ENCODE measurements around the gene KITLG.
"Not testable (repeated sequence)": the region's sequence is repeated elsewhere in the genome, so short reads cannot be mapped to it uniquely, and the experiment has no call there.

KITLG gene

GRCh38 chr12:88538697-88539096 is 41.6 kb downstream of the KITLG start:
- DNase-seq (no peak), ATAC-seq (no peak)

DNA sequence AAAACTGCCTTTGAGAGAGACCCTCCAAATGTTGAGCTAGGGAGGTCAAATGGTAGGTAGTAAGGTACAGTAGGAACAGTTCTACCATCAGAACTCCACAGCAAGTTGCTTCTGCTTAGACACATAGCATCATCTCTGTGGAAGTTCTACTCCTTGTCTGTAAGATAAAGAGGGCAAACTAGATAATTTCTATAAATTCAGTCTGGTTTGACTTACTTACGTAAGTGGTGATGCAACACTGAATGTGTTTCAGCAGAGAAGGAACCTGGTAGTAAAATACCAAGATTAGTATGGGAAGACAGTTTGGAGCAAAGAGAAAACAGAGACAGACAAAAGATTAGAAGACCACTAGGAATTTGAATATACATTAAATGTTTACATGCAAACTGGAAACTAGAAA is 42.0 kb downstream of the KITLG start:
- ATAC-seq (no peak), DNase-seq (no peak)

DNA sequence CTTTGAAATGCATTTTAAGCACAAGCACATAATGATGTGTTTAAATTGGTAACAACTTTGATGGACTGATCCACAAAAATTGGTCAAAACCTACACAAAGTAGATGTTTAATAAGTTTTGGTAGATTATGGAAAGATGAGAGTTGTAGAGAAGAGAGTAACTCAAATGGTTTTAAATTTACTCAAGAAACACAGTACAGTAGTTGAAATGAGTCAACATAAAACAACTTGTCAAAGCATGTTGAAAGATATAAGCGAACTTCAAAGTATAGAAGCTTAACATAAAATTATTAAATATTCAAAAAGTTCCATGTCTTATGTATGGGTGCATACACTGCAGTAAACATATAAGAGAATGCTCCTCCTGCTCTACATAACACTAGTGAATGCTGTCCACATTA is 49.4 kb downstream of the KITLG start:
- no peak for ATAC-seq

DNA sequence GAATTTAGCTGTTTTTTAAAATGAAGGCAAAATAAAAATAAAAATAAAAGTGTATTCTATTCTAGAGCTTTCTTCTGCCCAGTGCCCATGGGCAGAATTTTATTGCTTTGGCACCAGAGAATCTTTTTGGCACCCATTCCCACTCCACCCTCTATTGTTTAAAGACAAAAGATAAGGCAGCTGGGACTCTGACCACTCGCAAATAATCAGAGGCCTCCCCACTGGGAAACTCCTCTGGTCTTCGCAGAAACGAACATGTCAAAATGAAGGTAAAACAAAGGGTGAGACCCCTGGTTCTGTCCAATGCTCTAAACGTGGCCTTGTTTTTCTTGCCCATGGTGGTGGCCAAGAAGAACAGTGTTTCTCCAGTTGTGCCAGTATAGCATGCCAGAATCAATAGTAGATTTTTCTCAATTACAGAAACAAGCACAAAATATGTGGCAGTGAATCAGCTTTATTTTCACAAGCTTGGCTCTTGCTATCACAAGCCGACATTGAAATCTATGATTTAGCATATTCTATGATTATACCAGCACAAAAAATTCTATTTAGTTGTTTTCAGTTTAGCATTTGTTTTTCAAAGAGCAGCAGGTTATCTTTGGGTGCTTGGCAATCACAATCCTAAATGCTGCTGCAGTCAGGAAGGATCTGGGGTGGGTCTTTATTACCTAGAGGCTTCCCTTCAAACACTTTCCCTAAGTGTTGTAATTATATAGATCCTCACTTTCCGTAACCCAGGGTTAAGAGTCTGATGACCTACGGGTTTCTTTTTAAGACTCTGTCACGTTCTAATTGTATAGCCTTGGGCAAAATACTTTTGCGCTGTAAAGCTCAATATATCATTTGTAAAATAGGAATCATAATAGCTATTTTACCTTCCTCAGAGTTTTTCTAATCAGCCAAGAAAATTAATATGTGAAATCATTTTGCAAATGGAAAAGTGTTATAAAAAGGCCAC is 50.5 kb downstream of the KITLG start:
- ATAC-seq (no peak), DNase-seq (no peak)

More for the DNA sequence above, 49.4 kb downstream of the KITLG start:
- no peak for DNase-seq

- no peak for ATAC-seq
- DNase-seq, result no peak
These were observed 57.3 kb downstream of the KITLG start for GRCh38 chr12:88522961-88523360.

- no peak for DNase-seq
These were observed 59.8 kb downstream of the KITLG start for GRCh38 chr12:88520436-88520820.

GRCh38 chr12:88519802-88520435 is 60.4 kb downstream of the KITLG start:
- DNase-seq (no peak), ATAC-seq (no peak)

More at GRCh38 chr12:88520436-88520820, 59.8 kb downstream of the KITLG start:
- ATAC-seq, result no peak

DNA sequence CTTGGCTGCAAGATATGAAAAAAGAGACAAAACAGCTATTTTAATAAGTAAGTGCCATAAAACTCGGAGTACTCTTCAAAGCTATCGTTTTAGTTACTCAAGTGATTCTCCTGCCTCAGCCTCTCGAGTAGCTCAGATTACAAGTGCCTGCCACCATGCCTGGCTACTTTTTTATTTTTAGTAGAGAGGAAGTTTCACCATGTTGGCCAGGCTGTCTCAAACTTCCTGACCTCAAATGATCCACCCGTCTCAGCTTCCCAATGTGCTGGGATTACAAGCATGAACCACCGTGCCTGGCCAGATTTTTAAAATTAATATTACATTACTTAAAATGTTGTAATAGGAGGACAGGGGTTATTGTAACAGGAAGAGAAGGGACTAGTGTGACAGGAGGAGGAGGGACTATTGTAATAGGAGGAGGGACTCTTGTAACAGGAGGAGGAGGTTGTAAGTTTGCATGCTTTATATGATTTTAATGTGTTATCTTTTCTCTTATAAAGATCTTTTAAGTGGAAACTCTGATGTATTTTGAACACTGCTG is 61.3 kb downstream of the KITLG start:
- DNase-seq, result no peak
- ATAC-seq, result no peak

DNA sequence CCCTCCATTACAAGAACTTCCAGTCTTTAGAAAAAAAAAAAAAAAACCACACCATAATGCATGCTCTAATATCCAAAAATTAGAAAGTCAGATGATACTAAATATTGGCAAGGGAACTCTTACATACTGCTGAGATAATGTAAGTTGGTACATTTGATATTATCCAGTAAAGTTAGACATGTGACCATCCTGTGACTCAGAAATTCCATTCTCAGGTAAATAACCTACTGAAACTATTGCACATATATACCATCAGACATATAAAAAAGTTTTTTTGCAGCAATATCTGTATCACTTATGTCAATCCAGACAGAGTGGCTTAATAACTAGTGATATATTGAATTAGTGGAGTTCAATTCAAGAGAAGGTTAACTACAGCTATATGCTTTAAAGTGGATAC is 63.5 kb downstream of the KITLG start:
- DNase-seq (no peak), ATAC-seq (no peak)

GRCh38 chr12:88510843-88511242 is 69.4 kb downstream of the KITLG start:
- no peak for ATAC-seq
- DNase-seq, result no peak

DNA sequence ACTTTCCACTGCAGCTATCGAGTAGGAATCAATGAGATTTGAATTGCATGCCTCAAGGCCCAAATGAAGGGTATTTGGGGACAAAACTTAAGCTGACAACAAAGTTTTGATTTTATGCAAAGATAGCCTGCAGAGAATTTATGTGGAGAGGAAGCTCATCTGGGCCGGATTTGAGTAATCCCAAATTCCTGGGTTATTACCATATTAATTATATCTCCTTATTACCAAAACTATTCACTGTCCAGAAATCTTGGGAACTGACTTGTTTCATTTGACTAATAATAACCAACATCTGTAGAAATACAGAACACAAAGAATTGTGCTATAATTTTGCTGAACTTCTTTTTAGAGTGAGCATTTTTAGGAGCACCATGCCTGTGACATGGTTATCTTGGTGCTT is 70.4 kb downstream of the KITLG start:
- ATAC-seq, result no peak
- DNase-seq, result no peak

DNA sequence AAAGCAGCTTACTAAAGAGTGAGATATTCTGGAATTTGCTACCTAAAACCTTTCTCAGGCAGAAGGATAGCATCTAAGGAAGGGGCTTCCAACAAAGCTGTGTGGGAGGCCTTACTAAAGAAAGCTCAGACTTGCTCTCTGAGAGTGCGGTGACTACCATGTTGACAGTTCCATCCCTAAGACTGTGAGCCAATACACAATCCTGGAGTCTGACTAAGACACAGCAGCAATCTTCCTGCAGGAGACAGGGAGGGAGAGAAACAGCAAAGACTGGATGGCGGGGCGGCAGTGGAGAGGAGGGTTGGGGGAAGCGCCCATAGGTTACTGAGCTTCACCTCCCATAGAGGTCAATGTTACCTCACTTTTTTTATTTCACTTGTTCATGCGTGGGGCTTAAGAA is 70.9 kb downstream of the KITLG start:
- DNase-seq (no peak), ATAC-seq (no peak)

- DNase-seq, ATAC-seq: not testable (repeated sequence)
These were observed 72.4 kb downstream of the KITLG start for GRCh38 chr12:88507851-88508250.

DNA sequence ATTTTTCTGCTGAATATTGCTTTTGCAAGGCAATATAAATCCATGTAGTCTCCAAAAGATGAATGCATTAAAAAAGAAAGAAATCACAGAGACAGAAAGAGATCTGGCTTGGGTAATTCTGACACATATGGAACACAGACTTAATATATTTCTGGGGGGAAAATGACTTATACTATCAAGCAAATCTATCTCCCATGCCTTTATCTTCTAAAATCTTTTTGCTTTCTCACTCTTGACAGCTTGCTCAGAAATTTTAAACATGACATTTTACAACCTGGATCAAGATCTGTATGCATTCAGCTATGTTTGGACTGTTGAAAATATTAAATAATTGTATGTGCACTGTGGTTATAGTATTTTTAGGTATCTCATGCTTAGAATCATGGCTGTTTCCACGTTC is 73.0 kb downstream of the KITLG start:
- DNase-seq, result no peak

DNA sequence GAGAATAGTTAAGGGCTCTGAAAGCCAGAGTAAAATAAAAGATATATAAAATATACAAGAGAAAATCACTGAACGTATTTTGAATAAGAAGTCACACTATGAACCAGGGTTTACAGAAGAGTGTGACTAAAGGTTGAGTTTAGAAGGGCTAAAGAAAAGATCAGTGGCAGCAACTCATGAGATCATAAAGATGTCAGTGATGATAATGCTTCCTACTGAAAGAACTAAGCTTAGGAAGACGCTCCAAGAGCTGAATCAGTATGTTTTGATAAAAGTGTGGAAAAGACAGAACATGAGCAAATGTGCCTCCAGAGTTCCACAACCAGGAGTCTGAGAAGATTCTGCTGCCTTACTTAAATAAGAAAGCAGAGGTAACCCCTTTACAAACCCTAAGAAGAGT is 74.6 kb downstream of the KITLG start:
- DNase-seq, result no peak
- ATAC-seq, result no peak

More for the DNA sequence above, 73.0 kb downstream of the KITLG start:
- no peak for ATAC-seq

GRCh38 chr12:88503281-88503703 is 77.0 kb downstream of the KITLG start:
- ATAC-seq (no peak), DNase-seq (no peak)

- no peak for DNase-seq
- no peak for ATAC-seq
These were observed 78.0 kb downstream of the KITLG start for GRCh38 chr12:88501972-88502938.

DNA sequence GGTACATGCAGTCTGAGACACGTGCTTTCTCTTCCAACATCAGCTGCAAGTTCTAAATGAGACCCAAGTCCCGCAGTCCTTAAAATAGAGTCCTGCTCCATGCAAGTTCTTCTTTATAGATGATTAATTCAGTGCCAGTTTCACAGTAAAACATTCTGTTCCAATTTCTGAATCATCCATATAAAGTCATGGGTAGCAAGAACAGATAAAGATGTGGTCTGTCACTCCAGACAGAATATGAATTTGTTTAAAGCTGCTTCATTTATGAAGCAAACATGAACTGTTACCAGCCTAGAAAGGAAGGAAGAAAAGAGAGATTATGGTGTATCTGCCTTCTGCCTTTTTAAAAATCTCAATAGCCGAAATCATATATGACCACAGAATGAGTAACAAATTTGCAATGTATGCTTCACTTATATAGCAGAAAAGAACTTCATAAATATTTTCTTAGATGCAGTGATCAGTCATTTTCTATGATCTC is 83.3 kb downstream of the KITLG start:
- DNase-seq, result no peak
- no peak for ATAC-seq

DNA sequence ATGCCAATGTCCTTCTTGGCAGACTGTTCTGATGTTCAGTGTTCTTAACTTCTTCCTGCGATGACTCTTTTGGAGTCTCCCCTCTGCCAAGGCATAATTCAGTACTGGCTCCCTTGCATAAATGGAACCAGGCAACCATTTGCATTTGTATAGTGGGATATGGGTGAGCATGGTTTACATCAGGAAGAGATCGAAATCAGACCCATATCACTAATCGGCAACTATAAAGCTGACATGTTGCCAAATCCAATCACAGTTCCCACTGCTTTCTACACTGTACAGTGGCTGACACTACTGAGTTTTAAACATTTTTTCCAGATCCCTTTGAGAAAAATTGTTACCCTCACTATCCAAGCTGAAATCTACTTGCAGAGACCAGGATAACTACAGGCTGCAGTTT is 83.8 kb downstream of the KITLG start:
- no peak for ATAC-seq

GRCh38 chr12:88495031-88495430 is 85.2 kb downstream of the KITLG start:
- DNase-seq (no peak), ATAC-seq (no peak)

More for the DNA sequence above, 83.8 kb downstream of the KITLG start:
- DNase-seq, result no peak

- no peak for ATAC-seq
- DNase-seq, result no peak
These were observed 85.8 kb downstream of the KITLG start for GRCh38 chr12:88494520-88494919.

DNA sequence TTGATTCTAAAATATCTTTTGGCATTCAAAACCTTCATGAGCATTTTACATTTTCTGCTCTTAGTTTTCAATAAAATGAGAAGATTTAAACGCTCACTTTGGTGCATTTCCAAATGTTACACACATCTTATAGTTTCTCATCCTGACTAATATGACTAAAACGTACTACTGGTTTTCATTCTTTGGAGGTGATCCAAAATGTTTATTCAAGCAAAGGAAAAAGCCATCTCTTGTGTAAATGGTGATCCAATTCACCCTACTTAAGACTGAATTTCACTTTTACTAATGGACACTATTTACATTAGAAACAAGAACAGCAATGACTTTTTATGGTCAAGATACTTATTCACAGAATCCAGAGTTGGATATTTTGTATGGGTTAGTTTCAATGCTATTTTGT is 86.6 kb downstream of the KITLG start:
- ATAC-seq (no peak), DNase-seq (no peak)
